Measurements from ENCODE around the gene AOPEP. TPM values are rescaled to one million over a fixed set of nuclear protein-coding genes. Genes with fewer than 3 reads are reported as not detected.

The AOPEP gene
- total and polyA plus RNA-seq, 2 donors (not counting 3 experiments of a cell fraction or from before 2014, with no cell fraction given), result 20.2 to 41.6 TPM

- peak overlapping the region; percentile 76 for H3K27ac ChIP-seq (ENCODE audit: insufficient read depth, low read depth, low read length)
- ChIA-PET POLR2A (no interaction called here), CTCF (interaction anchor here (1.0 to 1.8 kb wide), 10 partner anchors 21 to 323 kb away, joined by 3 to 7 read pairs (median 4); no protein-coding TSS in a partner anchor)
- H3K36me3 ChIP-seq (ENCODE audit: control insufficient read depth in 2 of 2, extremely low read depth in 1 of 2, insufficient read depth in 2 of 2, low read length in 2 of 2), result peaks cover 2 to 3% of the 10 kb centered on the region in 2 experiments
- dilution Hi-C loops (cut with MboI; ENCODE audit: extremely low pct_ligation_motif_present, low sequenced_read_pairs) (no loop called here), intact Hi-C loops (cut with micrococcal nuclease) (loop anchor here (1.0 to 2.0 kb wide), 3 partner anchors 45 to 89 kb away; no protein-coding TSS in a partner anchor)
- H3K27me3 ChIP-seq (ENCODE audit: control insufficient read depth in 2 of 2, insufficient read depth in 2 of 2, low read length in 2 of 2), result no peaks in the 10 kb centered on the region
- peak; percentile 73 for FAIRE-seq
- DNase-seq (ENCODE audit: low read depth, low spot score), result peak; percentile 73
- H3K4me1 ChIP-seq (ENCODE audit: control insufficient read depth, extremely low read depth, insufficient read depth, low read length), result peaks cover 47% of the 10 kb centered on the region
- peak overlapping the region; percentile 66 to 97 (median 88) for H3K4me3 ChIP-seq (replicated peaks in 1 of 3; ENCODE audit: insufficient read depth in 1 of 3, low read depth in 1 of 3, low read length in 3 of 3)
- TSS peak; percentile 38 for BruUV-seq (replicated peaks)
- no peaks in the 10 kb centered on the region for H4K20me1 ChIP-seq (replicated peaks; ENCODE audit: control insufficient read depth, extremely low read depth, insufficient read depth, low read length)
- H3K9me3 ChIP-seq (replicated peaks; ENCODE audit: control insufficient read depth, insufficient read depth, low read length), result no peaks in the 10 kb centered on the region
- TF ChIP-seq POLR2A (IDR thresholded peaks at IDR 0.05; ENCODE audit: low read depth, low read length), result peak; percentile 40
- TF ChIP-seq CTCF (IDR thresholded peaks at IDR 0.05; ENCODE audit: extremely low read depth in 1 of 2, insufficient read depth in 1 of 2, low read depth in 1 of 2, low read length in 2 of 2), result peak in 1 of 2 donors; percentile 24
- no peak for TF ChIP-seq MAX (IDR thresholded peaks at IDR 0.05; ENCODE audit: insufficient read depth, insufficient read length)
- no peak for TF ChIP-seq JUN (IDR thresholded peaks at IDR 0.05; ENCODE audit: borderline replicate concordance, insufficient read depth, insufficient read length, low read depth)
- no peak for TF ChIP-seq GATA2 (IDR thresholded peaks at IDR 0.05; ENCODE audit: insufficient read depth, insufficient read length, low read depth, low read length)
- no peak for TF ChIP-seq MYC (IDR thresholded peaks at IDR 0.05; ENCODE audit: low read depth, low read length)
- no peak for TF ChIP-seq FOS (IDR thresholded peaks at IDR 0.05; ENCODE audit: borderline replicate concordance, insufficient read depth, low read length)
- TF ChIP-seq EZH2 (IDR thresholded peaks at IDR 0.05; ENCODE audit: borderline replicate concordance, low read depth, low read length, severe bottlenecking), result no peak
- H3K79me2 ChIP-seq (ENCODE audit: control insufficient read depth, insufficient read depth, low read length), result peaks cover 5% of the 10 kb centered on the region
- H3K9me1 ChIP-seq (replicated peaks; ENCODE audit: control insufficient read depth, extremely low read depth, insufficient read depth, low read length), result no peaks in the 10 kb centered on the region
- peak overlapping the region; percentile 95 for H3K4me2 ChIP-seq (ENCODE audit: insufficient read depth, low read length)
- peak overlapping the region; percentile 93 for H3K9ac ChIP-seq (replicated peaks; ENCODE audit: extremely low read depth, insufficient read depth, low read length)
- H2AFZ ChIP-seq (ENCODE audit: low read depth, low read length), result peak overlapping the region; percentile 64
These were observed 277.4 kb downstream of the AOPEP start for GRCh38 chr9:95003689-95004410.

Data from endothelial cell of umbilical vein (primary cell).